ENCODE measurements around the gene TRPM2. TPM values are rescaled to one million over a fixed set of nuclear protein-coding genes. Genes with fewer than 3 reads are reported as not detected.

The TRPM2 gene
- total RNA-seq, 1 donor from 2014 or later = 3.9 TPM

- no peak overlapping the region for H3K4me3 Mint-ChIP-seq
- DNase-seq (no peak), ATAC-seq (ENCODE audit: low read depth) (no peak)
- intact Hi-C loops (cut with micrococcal nuclease) = no loop called here
- TF ChIP-seq CTCF (IDR thresholded peaks at IDR 0.05) = no peak
- no peaks in the 10 kb centered on the region for H3K27me3 Mint-ChIP-seq
- peaks cover 9% of the 10 kb centered on the region for H3K4me1 Mint-ChIP-seq
- ChIA-PET POLR2A (no interaction called here), CTCF (no interaction called here)
- H3K36me3 Mint-ChIP-seq (ENCODE audit: low read depth) = no peaks in the 10 kb centered on the region
- no peaks in the 10 kb centered on the region for H3K9me3 Mint-ChIP-seq
- H3K27ac Mint-ChIP-seq = no peak overlapping the region
These were observed 65.4 kb downstream of the TRPM2 start for GRCh38 chr21:44418876-44419230.

GRCh38 chr21:44419679-44420078 is 66.3 kb downstream of the TRPM2 start:
- CTCF ChIA-PET = no interaction called here
- no peaks in the 10 kb centered on the region for H3K9me3 Mint-ChIP-seq
- no peak overlapping the region for H3K27ac Mint-ChIP-seq
- peaks cover 9% of the 10 kb centered on the region for H3K4me1 Mint-ChIP-seq
- H3K36me3 Mint-ChIP-seq (ENCODE audit: low read depth) = no peaks in the 10 kb centered on the region
- POLR2A ChIA-PET = no interaction called here
- H3K27me3 Mint-ChIP-seq = no peaks in the 10 kb centered on the region
- intact Hi-C loops (cut with micrococcal nuclease) = no loop called here
- no peak for DNase-seq
- H3K4me3 Mint-ChIP-seq = no peak overlapping the region
- no peak for TF ChIP-seq CTCF (IDR thresholded peaks at IDR 0.05)
- ATAC-seq (ENCODE audit: low read depth) = no peak

- H3K9me3 Mint-ChIP-seq = no peaks in the 10 kb centered on the region
- no peaks in the 10 kb centered on the region for H3K27me3 Mint-ChIP-seq
- ATAC-seq (ENCODE audit: low read depth) (no peak), DNase-seq (no peak)
- intact Hi-C loops (cut with micrococcal nuclease) = no loop called here
- H3K4me1 Mint-ChIP-seq = peaks cover 9% of the 10 kb centered on the region
- H3K27ac Mint-ChIP-seq = no peak overlapping the region
- no peaks in the 10 kb centered on the region for H3K36me3 Mint-ChIP-seq (ENCODE audit: low read depth)
- TF ChIP-seq CTCF (IDR thresholded peaks at IDR 0.05) = no peak
- ChIA-PET CTCF (no interaction called here), POLR2A (no interaction called here)
- H3K4me3 Mint-ChIP-seq = no peak overlapping the region
These were observed 67.2 kb downstream of the TRPM2 start for GRCh38 chr21:44420416-44421205.

- TF ChIP-seq CTCF (IDR thresholded peaks at IDR 0.05) = no peak
- Mint-ChIP-seq H3K4me1 (peaks cover 9% of the 10 kb centered on the region), H3K36me3 (ENCODE audit: low read depth) (no peaks in the 10 kb centered on the region), H3K9me3 (no peaks in the 10 kb centered on the region), H3K27ac (no peak overlapping the region), H3K27me3 (no peaks in the 10 kb centered on the region), H3K4me3 (no peak overlapping the region)
- DNase-seq (no peak), ATAC-seq (ENCODE audit: low read depth) (no peak)
- intact Hi-C loops (cut with micrococcal nuclease) = no loop called here
- ChIA-PET CTCF (no interaction called here), POLR2A (interaction anchor here (0.6 kb wide), 1 partner anchor 33 kb away, joined by 8 read pairs; the partner anchor contains the start of gene LRRC3)
These were observed 68.8 kb downstream of the TRPM2 start for GRCh38 chr21:44421901-44422840.

- Mint-ChIP-seq H3K36me3 (ENCODE audit: low read depth) (no peaks in the 10 kb centered on the region), H3K4me1 (peaks cover 9% of the 10 kb centered on the region), H3K4me3 (no peak overlapping the region), H3K27ac (no peak overlapping the region), H3K27me3 (no peaks in the 10 kb centered on the region), H3K9me3 (no peaks in the 10 kb centered on the region)
- no peak for DNase-seq
- CTCF ChIA-PET = no interaction called here
- no peak for TF ChIP-seq CTCF (IDR thresholded peaks at IDR 0.05)
- intact Hi-C loops (cut with micrococcal nuclease) = no loop called here
- POLR2A ChIA-PET = no interaction called here
- ATAC-seq (ENCODE audit: low read depth) = peak; percentile 57
These were observed 69.9 kb downstream of the TRPM2 start for GRCh38 chr21:44423312-44423821.

Measured in activated B cell treated with CpG ODN at 0.5 μM for 24 hours (primary cell).